Fibroblast of gingiva (primary cell): ENCODE measurements around the gene GATAD2A.

Source experiments
- DNase-seq: peaks from one replicate; pipeline ENCODE4 v3.0.0-alpha.2; 2011; ENCODE audit warnings: low read depth

GATAD2A gene

DNA sequence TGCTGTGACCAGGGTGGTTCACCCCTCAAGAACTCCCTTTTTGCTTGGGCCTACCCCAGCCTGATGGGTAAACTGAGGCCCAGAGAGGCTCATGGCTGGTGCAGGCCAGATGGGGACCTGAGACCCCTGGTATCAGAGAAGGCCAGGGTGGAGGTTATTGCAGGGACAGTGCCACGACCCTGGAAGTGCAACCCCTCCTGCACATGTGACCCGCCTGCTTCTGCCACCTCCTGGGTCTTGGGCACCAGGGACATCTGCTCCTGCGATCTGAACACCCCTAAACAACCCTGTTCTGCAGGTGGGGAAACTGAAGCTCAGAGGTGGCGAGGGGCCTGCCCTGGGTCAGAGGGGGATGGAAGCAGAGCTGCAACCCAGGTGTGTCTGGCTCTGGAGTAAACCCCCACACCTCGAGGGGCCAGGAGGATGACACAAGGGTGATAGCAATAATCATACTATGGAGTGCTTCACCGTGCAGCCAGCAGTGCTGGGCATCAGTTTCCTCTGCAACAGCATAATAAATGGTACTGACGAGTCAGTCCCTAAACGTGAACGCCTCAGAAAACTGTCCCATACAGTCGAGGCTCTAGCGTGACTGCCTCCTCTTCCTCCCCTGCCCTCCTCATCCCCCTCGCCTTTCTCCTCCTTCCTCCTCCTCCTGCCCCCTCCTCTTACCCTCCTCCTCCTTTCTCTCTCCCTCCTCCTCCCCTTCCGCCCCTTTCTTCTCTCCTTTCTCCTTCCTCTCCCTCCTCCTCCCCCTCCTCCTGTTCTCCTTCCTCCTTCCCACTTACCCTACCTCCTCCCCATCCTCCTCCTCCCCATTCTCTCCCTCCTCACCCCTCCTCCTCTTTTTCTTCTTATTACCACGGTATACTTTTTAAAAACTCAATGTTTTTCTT, 127.6 kb downstream of the GATAD2A start:
- no peak for DNase-seq

DNA sequence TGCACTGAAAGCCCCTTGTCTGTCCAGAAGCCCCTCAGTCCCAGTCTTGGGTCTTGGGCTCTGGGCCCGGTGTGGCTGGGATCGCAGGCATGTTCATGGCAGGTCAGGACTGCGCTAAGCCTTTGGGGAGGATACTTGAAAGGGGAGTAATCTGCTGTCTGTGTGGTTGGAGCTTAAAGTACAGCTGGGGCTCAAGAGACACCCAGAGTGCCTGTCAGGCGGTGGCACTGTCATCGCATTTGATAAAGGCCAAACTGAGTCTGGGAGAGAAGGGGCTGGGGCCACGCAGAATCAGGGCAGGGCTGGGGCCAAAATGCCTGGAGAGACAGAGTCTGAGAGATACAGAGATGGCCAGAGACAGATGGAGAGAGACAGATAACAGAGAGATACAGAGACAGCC, 128.4 kb downstream of the GATAD2A start:
- DNase-seq: no peak

DNA sequence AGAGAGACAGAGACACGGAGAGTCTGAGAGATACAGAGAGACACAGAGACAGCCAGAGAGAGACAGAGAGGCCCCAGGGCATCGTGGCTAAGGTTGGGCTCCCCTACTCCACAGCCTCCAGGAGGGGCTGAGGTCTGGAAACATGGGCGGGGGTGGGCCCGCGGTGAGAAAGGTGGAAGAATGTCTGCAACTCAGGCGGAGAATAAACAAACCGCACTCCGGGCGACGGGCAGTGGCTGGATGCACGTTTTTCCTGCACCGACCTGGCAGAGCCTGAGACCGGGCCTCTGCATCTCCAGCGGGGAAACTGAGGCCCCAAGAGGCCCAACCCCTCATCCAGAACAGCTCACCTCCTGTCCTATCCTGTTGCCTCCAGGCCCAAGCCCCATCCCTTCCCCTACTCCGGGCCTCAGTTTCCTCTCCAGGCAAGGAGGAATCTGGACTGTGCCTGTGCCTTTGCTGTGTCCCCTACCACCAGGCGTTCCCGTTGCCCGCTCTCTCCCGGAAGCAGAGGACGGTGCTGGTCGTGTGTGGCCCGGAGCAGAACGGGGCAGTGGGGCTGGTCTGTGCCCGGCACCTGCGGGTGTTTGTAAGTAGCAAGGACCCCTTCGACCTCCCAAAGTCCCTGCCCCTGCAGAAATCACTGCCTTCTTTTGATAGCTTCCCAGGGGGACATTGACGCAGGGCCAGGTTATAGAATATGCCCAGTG, 129.2 kb downstream of the GATAD2A start:
- DNase-seq: no peak

GRCh38 chr19:19535311-19536191, 130.1 kb downstream of the GATAD2A start:
- DNase-seq: no peak

DNA sequence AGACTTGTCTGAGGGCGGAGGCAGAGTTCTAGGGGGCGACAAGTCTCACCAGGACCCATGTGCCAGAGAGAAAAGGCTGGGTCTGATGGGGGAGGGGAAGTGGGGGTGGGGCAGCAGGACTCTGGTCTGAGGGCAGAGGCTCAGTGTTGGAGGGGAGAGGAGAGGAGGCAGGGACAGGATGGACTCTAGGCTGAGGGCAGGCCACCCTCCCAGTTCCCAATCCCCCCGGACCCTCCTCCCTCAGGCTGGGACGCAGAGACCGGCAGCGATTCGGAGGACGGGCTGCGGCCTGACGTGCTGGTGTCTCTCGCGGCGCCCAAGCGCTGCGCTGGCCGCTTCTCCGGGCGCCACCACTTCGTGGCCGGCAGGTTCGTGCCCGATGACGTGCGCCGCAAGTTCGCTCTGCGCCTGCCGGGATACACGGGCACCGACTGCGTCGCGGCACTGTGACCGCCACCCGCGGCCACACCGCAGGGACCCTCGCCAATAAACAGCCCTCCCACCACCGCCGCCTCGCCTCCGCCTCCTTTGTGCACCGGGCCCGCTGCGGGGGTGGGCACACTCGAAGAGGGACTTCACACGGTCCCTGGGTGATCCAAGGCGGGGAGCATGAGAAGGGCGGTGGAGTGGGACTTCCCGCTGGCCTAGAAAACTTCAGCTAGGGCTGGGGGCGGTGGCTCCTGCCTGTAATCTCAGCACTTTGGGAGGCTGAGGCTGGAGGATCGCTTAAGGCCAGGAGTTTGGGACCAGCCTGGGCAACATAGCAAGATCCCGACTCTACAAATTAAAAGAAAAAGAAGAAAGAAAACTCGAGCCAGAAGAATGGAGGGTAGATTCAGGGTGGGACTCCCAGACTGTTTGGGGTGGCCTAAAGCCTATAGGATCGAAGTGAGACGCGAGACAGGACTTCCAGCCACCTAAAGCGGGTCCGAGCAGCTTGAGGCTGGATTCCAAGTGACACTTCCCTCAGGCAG, 131.9 kb downstream of the GATAD2A start:
- no peak for DNase-seq

DNA sequence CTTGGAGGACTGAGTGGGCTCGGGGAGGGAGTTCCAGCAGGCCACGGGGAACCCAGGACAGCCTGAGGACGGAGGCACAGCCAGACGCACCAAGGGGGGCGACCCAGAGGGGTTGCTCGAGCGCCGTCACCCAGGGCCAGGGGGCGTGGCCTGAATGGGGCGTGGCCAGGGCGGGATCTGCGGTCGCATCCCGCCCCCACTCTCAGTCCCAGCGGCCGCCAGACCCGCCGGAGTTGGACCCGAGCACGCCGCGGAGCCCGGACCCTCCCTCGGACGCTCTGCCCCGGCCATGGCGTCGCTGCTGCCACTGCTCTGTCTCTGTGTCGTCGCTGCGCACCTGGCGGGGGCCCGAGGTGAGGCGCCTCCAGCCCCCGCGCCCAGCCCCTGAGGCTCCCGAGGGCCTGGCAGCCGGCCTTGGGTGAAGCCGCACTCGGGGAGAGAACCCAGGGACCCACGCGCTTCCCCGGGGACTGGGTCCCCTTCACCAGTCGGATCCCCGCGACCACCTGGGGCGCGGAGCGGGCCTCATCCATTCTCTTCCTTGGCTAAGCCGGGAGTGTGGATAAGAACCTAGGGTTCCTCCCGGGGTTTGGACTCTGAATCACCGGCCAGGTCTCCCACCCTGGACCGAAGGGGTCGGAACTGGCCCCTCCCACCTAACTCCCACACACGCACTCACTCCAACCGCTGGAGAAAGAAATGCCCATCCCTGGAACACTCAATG, 132.7 kb downstream of the GATAD2A start, which contains the start of gene CILP2:
Gene CILP2 (plus strand): TSS at position 205 of the 724 bp plus-strand sequence. CDS start 85 bp downstream, at position 290.
- DNase-seq: no peak

DNA sequence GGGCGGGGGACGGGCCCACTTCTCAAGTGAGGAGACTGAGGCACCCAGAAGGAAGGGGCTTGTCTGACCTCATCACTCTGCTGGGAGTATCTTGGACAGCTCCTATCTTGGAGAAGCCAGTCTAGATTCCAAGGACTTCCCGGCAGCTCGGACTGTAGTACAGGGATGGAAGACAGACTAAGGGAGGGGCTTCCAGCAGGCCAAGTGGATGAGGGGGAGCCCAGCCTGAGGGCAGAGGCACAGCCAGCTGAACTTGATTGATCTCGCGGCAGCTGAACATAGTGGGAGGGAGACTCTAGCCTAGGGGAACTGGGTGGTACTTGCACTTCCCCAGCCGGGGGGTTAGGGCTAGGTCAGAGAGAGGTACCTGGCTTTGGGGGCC, 133.3 kb downstream of the GATAD2A start:
- DNase-seq: no peak

DNA sequence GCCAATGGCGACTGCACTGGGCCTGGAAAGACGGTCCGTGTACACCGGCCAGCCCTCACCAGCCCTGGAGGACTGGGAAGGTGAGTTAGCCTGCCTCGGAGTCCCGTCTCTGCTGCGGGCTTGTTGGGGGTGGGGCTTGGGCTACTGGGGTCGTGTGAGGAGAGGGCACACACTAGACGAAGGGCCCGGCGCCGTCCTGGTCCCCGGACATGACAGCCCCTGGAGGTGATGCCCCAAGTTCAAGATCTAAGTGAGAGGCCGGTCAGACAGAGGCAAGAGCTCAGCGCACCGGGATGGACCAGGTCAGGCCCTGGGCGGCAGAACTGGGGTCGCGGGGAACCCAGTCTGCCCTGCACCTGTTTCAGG, 134.2 kb downstream of the GATAD2A start:
- no peak for DNase-seq

DNA sequence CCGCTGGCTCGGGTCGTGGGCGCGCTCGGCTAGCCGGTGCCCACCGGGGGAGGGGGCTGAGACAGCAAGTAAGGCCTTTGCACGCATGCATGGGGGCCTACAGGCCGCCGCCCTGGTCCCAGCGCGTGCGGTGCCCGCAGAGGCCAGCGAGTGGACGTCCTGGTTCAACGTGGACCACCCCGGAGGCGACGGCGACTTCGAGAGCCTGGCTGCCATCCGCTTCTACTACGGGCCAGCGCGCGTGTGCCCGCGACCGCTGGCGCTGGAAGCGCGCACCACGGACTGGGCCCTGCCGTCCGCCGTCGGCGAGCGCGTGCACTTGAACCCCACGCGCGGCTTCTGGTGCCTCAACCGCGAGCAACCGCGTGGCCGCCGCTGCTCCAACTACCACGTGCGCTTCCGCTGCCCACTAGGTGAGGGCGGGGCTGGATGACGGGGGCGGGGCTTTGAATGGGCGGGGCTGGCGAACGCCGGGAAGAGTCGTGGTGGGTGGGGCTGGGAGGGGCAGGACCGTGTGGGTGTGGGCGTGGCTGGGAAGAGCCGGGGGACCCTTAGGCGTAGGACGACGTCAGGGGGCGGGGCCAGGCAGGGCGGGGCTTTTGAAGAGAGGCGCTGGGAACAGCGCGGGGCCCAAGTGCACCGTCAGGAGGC, 134.7 kb downstream of the GATAD2A start:
- DNase-seq: peak; percentile 48

DNA sequence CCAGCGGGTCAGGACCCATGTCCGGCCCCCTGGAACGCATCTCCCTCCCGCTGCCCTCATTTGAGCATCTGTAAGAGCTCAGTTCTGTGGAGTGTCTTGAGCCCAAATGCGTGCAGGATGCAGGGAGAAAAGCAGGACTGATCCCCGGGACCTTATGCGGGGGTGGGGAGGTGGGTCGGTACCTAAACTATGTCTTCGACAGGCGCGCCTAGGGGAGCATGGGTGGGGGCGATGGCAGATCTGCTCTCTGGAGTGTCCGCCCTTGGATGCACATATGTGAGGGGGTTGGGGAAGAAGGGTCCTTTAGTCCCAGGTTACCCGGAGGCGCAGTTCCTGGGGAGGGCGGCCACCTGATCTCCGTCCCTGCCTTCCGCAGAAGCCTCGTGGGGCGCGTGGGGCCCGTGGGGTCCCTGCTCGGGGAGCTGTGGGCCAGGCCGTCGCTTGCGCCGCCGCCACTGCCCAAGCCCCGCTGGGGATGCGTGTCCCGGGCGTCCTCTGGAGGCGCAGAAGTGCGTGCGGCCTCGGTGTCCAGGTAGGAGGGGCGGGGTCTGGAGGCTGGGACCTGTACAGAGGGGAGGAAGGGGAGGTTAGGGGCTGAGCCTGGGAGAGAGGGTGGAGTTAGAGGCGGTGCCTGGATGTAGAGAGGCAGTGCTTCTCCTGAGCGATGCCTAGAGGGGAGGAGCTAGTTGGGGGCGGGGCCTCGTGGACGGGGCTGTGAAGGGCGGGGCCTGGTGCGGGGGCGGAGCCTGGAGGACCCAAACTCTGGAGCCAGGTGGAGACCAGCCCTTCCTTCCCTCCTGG, 135.4 kb downstream of the GATAD2A start:
- DNase-seq: no peak

- DNase-seq: no peak
Measured at GRCh38 chr19:19541616-19542015, 136.1 kb downstream of the GATAD2A start.

DNA sequence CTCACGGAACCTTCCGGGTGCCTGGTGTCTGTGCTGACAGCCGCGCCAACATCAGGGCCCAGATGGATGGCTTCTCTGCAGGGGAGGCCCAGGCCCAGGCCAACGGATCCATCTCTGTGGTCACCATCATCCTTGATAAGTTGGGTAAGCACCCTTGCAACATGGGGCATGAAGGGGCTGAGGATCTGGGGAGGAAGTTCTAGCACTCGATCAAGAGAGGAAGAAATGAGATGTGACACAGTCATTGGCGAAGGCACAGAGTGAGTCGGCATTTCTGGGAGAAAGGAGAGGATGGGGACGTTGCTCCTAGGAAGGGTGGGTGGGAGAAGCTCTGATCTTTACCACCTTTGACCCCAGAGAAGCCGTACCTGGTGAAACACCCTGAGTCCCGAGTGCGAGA, 137.0 kb downstream of the GATAD2A start:
- DNase-seq: no peak

GRCh38 chr19:19543101-19543500, 137.6 kb downstream of the GATAD2A start:
- no peak for DNase-seq

GRCh38 chr19:19543640-19544039, 138.2 kb downstream of the GATAD2A start:
- DNase-seq: no peak

- DNase-seq: no peak
Measured at GRCh38 chr19:19544257-19544953, 138.9 kb downstream of the GATAD2A start.

DNA sequence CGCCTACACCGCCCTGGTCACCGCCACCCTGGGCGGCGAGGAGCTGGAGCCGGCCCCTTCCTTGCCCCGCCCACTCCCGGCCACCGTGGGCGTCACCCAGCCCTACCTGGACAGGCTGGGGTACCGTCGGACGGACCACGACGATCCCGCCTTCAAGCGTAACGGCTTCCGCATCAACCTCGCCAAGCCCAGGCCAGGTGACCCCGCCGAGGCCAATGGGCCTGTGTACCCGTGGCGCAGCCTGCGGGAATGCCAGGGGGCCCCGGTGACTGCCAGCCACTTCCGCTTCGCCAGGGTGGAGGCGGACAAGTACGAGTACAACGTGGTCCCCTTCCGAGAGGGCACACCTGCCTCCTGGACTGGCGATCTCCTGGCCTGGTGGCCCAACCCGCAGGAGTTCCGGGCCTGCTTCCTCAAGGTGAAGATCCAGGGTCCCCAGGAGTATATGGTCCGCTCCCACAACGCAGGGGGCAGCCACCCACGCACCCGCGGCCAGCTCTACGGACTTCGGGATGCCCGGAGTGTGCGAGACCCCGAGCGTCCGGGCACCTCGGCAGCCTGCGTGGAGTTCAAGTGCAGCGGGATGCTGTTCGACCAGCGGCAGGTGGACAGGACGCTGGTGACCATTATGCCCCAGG, 139.6 kb downstream of the GATAD2A start:
- no peak for DNase-seq

GRCh38 chr19:19545707-19546106, 140.2 kb downstream of the GATAD2A start:
- DNase-seq: no peak

DNA sequence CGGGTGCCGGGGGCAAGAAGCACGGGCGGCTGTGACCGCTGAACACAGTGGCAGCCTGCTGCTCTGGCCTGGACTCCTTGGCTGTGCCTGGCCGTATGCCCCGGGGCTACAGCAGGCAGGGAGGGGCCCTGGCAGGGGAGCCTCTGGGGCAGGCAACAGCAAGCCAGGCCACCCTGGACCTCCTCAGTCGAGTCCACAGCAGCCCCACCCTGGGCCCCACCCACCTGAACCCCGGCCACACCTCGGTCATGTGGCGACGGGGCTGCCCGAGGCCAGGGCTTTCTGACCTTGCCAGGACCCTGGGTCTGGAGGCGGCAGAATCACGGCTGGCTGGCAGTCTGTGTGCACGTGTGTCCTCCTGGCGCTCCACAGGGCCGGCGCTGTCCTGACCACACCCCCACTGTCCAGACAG, 141.3 kb downstream of the GATAD2A start:
- DNase-seq: no peak
